Measurements from ENCODE around the gene NABP2. TPM values are rescaled to one million over a fixed set of nuclear protein-coding genes. Genes with fewer than 3 reads are reported as not detected.

Gene NABP2
- total RNA-seq, 1 experiment from 2014 or later, result 68.5 TPM

- ChIA-PET POLR2A (ENCODE audit: unreplicated experiment) (no interaction called here), CTCF (no interaction called here)
- H3K4me2 ChIP-seq, result no peak within 1 kb of the TSS
- no peak for DNase-seq
- H3K4me1 ChIP-seq (replicated peaks; ENCODE audit: insufficient read depth), result peaks cover 4% of the 10 kb centered on the region; the same call in 1 of the 2 replicates
- no peak within 1 kb of the TSS for H2AFZ ChIP-seq
- intact Hi-C loops (cut with micrococcal nuclease; ENCODE audit: unreplicated experiment), result no loop called here
- H3K36me3 ChIP-seq (ENCODE audit: low read depth), result no peaks in the 10 kb centered on the region
- H3K27me3 ChIP-seq (ENCODE audit: insufficient read depth, low read depth), result no peaks in the 10 kb centered on the region
- H3K9me3 ChIP-seq (ENCODE audit: insufficient read depth, low read depth), result no peaks in the 10 kb centered on the region
- no peak within 1 kb of the TSS for H3K4me3 ChIP-seq
- H3K27ac ChIP-seq, result no peak within 1 kb of the TSS
- no peaks in the 10 kb centered on the region for H4K20me1 ChIP-seq (ENCODE audit: insufficient read depth)
- peaks cover 11% of the 10 kb centered on the region; the same call in 1 of the 2 replicates for H3F3A ChIP-seq (ENCODE audit: insufficient read depth, low read depth)
- H3K9me2 ChIP-seq (ENCODE audit: insufficient read depth), result no peaks in the 10 kb centered on the region
- TF ChIP-seq CTCF (conservative IDR thresholded peaks at IDR 0.05), result no peak
- TF ChIP-seq EZH2 (IDR thresholded peaks at IDR 0.05; ENCODE audit: low read depth), result no peak
- no peaks in the 10 kb centered on the region for H3K79me2 ChIP-seq (ENCODE audit: low read depth)
- BruUV-seq (replicated peaks), result no TSS peak
Observed at GRCh38 chr12:56229916-56230431, 5.8 kb downstream of the NABP2 start, which contains the start of gene SLC39A5. Gene SLC39A5 (plus strand): TSS chr12:56230051. CDS start chr12:56231275, 1,224 bp downstream.

DNA sequence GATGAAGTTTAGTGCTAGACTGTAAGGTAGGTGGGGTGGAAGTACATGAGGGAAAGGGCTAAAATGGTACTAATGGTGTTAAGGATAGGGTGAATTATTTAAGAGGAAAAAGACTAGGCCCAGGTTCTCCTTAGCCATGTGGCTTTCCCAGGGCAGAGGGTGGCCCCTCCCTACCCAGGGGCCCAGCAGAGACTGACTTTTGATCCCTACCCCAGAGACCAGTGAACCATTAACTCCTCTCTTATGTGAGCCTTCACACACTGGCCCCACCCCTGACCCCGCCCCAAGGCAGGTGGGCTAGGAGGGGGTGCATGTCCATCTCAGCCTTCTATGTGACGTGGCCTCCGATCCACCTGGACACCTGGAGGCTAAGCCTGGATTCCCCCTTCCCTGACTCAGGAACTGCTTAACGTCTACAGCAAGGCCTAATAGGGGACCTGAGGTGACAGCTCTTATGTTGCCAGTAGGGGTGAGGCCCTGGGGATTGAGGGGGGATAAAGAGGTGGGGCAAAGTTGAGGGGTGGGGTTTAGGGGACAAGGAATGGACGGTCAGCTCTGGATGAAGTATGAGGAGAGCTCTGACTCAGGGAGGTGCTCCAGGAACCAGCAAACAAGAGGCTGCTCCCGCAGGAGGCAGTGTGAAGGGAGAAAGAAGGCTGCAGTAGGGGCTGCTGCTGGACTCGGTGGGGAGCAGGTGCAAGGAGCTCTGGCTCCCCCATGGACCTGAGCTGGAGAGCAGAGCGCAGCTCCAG, 6.5 kb downstream of the NABP2 start:
- Histone ChIP-seq H3K9me2 (ENCODE audit: insufficient read depth) (no peaks in the 10 kb centered on the region), H3K9me3 (ENCODE audit: insufficient read depth, low read depth) (no peaks in the 10 kb centered on the region), H3K36me3 (ENCODE audit: low read depth) (no peaks in the 10 kb centered on the region), H3K79me2 (ENCODE audit: low read depth) (no peaks in the 10 kb centered on the region), H3K27me3 (ENCODE audit: insufficient read depth, low read depth) (no peaks in the 10 kb centered on the region), H3K4me3 (no peak overlapping the region), H3F3A (ENCODE audit: insufficient read depth, low read depth) (peaks cover 11% of the 10 kb centered on the region; the same call in 1 of the 2 replicates), H2AFZ (no peak overlapping the region), H4K20me1 (ENCODE audit: insufficient read depth) (no peaks in the 10 kb centered on the region), H3K4me1 (replicated peaks; ENCODE audit: insufficient read depth) (no peaks in the 10 kb centered on the region), H3K27ac (no peak overlapping the region), H3K4me2 (no peak overlapping the region)
- TF ChIP-seq EZH2 (IDR thresholded peaks at IDR 0.05; ENCODE audit: low read depth), result no peak
- intact Hi-C loops (cut with micrococcal nuclease; ENCODE audit: unreplicated experiment), result no loop called here
- DNase-seq, result no peak
- ChIA-PET CTCF (no interaction called here), POLR2A (ENCODE audit: unreplicated experiment) (no interaction called here)
- no TSS peak for BruUV-seq (replicated peaks)

DNA sequence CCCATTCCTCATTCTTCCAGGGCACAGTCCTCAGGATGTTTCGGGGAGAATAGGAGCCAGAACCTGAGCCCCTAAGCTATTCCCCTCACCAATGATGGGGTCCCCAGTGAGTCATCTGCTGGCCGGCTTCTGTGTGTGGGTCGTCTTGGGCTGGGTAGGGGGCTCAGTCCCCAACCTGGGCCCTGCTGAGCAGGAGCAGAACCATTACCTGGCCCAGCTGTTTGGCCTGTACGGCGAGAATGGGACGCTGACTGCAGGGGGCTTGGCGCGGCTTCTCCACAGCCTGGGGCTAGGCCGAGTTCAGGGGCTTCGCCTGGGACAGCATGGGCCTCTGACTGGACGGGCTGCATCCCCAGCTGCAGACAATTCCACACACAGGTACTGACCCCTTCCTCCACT, 7.0 kb downstream of the NABP2 start:
- H3K9me2 ChIP-seq (ENCODE audit: insufficient read depth), result no peaks in the 10 kb centered on the region
- POLR2A ChIA-PET (ENCODE audit: unreplicated experiment), result interaction anchor here (0.6 kb wide), 1 partner anchor 193 kb away, joined by 3 read pairs; no protein-coding TSS in a partner anchor
- H3K9me3 ChIP-seq (ENCODE audit: insufficient read depth, low read depth), result no peaks in the 10 kb centered on the region
- no peak overlapping the region for H3K4me3 ChIP-seq
- no peaks in the 10 kb centered on the region for H4K20me1 ChIP-seq (ENCODE audit: insufficient read depth)
- no peak overlapping the region for H3K27ac ChIP-seq
- CTCF ChIA-PET, result no interaction called here
- BruUV-seq (replicated peaks), result no TSS peak
- no peak overlapping the region for H2AFZ ChIP-seq
- no peaks in the 10 kb centered on the region for H3K36me3 ChIP-seq (ENCODE audit: low read depth)
- H3F3A ChIP-seq (ENCODE audit: insufficient read depth, low read depth), result peaks cover 11% of the 10 kb centered on the region; the same call in 1 of the 2 replicates
- no peaks in the 10 kb centered on the region for H3K27me3 ChIP-seq (ENCODE audit: insufficient read depth, low read depth)
- H3K4me2 ChIP-seq, result no peak overlapping the region
- TF ChIP-seq CTCF (conservative IDR thresholded peaks at IDR 0.05) (no peak), EZH2 (IDR thresholded peaks at IDR 0.05; ENCODE audit: low read depth) (no peak)
- H3K79me2 ChIP-seq (ENCODE audit: low read depth), result no peaks in the 10 kb centered on the region
- no peak for DNase-seq
- intact Hi-C loops (cut with micrococcal nuclease; ENCODE audit: unreplicated experiment), result no loop called here
- H3K4me1 ChIP-seq (replicated peaks; ENCODE audit: insufficient read depth), result no peaks in the 10 kb centered on the region
